Astrocyte (in vitro differentiated cells and primary cell): ENCODE data around the gene SLC12A8. TPM values are rescaled to one million over a fixed set of nuclear protein-coding genes. Genes with fewer than 3 reads are reported as not detected.

Source experiments
- DNase-seq: peaks from one replicate; pipeline ENCODE4 v3.0.0-alpha.2; 2010; ENCODE audit warnings: low read depth
- FAIRE-seq: peaks from 2 replicates; lab custom pipeline; 2011; peaks lifted over from hg19 to GRCh38; lab: Jason Lieb, UNC
- H2AFZ ChIP-seq: 2 replicates; pipeline ENCODE4 v1.6.0; 2012; ENCODE audit warnings: low read depth, low read length, inconsistent platforms
- H3K27ac ChIP-seq: 2 replicates; pipeline ENCODE4 v1.5.1; 2011; ENCODE audit warnings: low read depth, low read length, inconsistent platforms
- H3K27me3 ChIP-seq: 2 replicates; pipeline ENCODE4 v1.6.0; 2011; ENCODE audit warnings: low read length, inconsistent platforms; ENCODE audit not compliant: insufficient read depth
- H3K36me3 ChIP-seq: 2 replicates; pipeline ENCODE4 v1.5.1; 2011; ENCODE audit warnings: low read length, inconsistent platforms; ENCODE audit not compliant: insufficient read depth
- H3K4me1 ChIP-seq: 2 replicates; pipeline ENCODE4 v1.5.1; 2011; ENCODE audit warnings: low read length, inconsistent platforms; ENCODE audit not compliant: insufficient read depth
- H3K4me2 ChIP-seq: 2 replicates; pipeline ENCODE4 v1.6.0; 2012; ENCODE audit warnings: low read length, inconsistent platforms
- H3K4me3 ChIP-seq: 2 replicates; pipeline ENCODE4 v1.5.1; 2011; ENCODE audit warnings: low read depth, mild to moderate bottlenecking, low read length, inconsistent platforms; ENCODE audit not compliant: insufficient read depth
- H3K79me2 ChIP-seq: 2 replicates; pipeline ENCODE4 v1.6.0; 2012; ENCODE audit warnings: mild to moderate bottlenecking, low read length, inconsistent platforms; ENCODE audit not compliant: insufficient read depth
- H3K9ac ChIP-seq: 2 replicates; pipeline ENCODE4 v1.6.0; 2012; ENCODE audit warnings: mild to moderate bottlenecking, low read length, inconsistent platforms
- H3K9me3 ChIP-seq: 2 replicates; pipeline ENCODE4 v1.5.1; 2012; ENCODE audit warnings: low read depth, mild to moderate bottlenecking, low read length, inconsistent platforms; ENCODE audit not compliant: insufficient read depth
- H4K20me1 ChIP-seq: 2 replicates; pipeline ENCODE4 v1.6.0; 2012; ENCODE audit warnings: low read length, inconsistent platforms; ENCODE audit not compliant: insufficient read depth
- H3K27ac Mint-ChIP-seq: one replicate; pipeline ENCODE4 v1.8.0; 2021; ENCODE audit warnings: mild to moderate bottlenecking, mixed read lengths; ENCODE audit not compliant: unreplicated experiment
- H3K27me3 Mint-ChIP-seq: one replicate; pipeline ENCODE4 v1.8.0; 2021; ENCODE audit warnings: low read depth, mixed read lengths; ENCODE audit not compliant: unreplicated experiment
- H3K36me3 Mint-ChIP-seq: one replicate; pipeline ENCODE4 v1.8.0; 2021; ENCODE audit warnings: low read depth, mixed read lengths; ENCODE audit not compliant: unreplicated experiment
- H3K4me1 Mint-ChIP-seq: one replicate; pipeline ENCODE4 v1.8.0; 2021; ENCODE audit warnings: low read depth, mixed read lengths; ENCODE audit not compliant: unreplicated experiment
- H3K4me3 Mint-ChIP-seq: one replicate; pipeline ENCODE4 v1.8.0; 2021; ENCODE audit warnings: mild to moderate bottlenecking, moderate library complexity, mixed read lengths; ENCODE audit not compliant: unreplicated experiment
- H3K9me3 Mint-ChIP-seq: one replicate; pipeline ENCODE4 v1.8.0; 2021; ENCODE audit warnings: mild to moderate bottlenecking, mixed read lengths; ENCODE audit not compliant: unreplicated experiment
- CTCF ChIP-seq: IDR thresholded peaks from 2 replicates; pipeline ENCODE4 v1.5.1; 2011; ENCODE audit warnings: low read depth, mild to moderate bottlenecking, inconsistent platforms, low read length, moderate library complexity; ENCODE audit not compliant: insufficient read depth
- EZH2 ChIP-seq: IDR thresholded peaks from 2 replicates; pipeline ENCODE4 v1.6.1; 2012; ENCODE audit warnings: mild to moderate bottlenecking, low read length, inconsistent platforms; ENCODE audit not compliant: insufficient read depth
- total RNA-seq: library from RNA; stranded (reverse); gene quantifications from 2 replicates; pipeline ENCODE4 v1.2.1, GENCODE V29; 2021

The SLC12A8 gene
- total RNA-seq, 1 donor from 2014 or later: 4.2 TPM

DNA sequence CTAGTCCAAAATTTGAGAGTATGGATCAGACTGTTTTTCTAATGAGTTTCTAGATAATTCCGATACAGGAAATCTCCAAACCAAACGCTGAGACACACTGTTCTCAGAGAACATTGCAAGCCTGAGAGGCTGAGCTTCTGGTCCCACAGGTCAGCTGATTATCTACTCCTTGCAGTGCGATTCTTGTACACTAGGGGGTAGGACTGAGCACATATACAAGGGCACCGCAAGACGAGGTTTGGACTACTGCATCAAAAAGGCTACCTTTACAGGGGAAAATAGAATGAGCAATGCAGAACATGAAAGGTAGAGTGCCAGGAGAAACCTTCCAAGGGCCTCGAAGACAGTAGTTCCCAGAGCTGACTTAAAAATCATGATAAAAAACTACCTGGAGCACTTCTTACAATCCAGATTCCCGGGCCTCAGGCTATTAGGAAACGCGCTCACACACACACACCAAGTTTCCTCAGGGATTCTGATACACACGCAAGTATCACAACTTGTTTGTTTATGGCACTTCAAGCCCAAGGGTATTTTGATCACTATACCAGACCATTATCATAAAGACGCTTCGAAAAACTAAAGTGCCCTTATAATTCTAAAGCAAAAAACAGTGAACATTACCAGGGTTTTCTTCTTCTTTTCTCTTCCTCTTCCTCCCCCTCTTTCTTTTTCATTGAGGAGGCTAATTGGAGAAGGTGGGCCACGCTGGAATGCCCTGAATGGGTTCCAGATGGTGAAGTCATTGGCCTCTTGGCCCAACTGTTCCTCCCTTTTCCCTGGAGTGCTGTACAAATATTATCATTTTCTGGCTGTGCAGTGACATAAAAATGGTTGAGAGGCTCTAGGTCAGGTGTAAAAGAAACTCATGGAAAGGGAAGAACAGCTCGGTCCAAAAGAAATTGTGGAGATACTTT lies 61.8 kb downstream of the SLC12A8 start:
- TF ChIP-seq EZH2: no peak
- peak; percentile 49 for TF ChIP-seq CTCF
- peaks cover 15% of the 10 kb centered on the region for H3K4me1 ChIP-seq
- no peak overlapping the region for H2AFZ ChIP-seq
- no peak overlapping the region for H3K27ac ChIP-seq
- Mint-ChIP-seq H3K27me3 (no peaks in the 10 kb centered on the region), H3K27ac (no peak overlapping the region), H3K9me3 (no peaks in the 10 kb centered on the region), H3K4me1 (peaks cover 12% of the 10 kb centered on the region), H3K36me3 (no peaks in the 10 kb centered on the region), H3K4me3 (no peak overlapping the region)
- H3K4me3 ChIP-seq: no peak overlapping the region
- no peak overlapping the region for H3K4me2 ChIP-seq
- no peak for DNase-seq
- H3K9me3 ChIP-seq: no peaks in the 10 kb centered on the region
- H3K79me2 ChIP-seq: no peaks in the 10 kb centered on the region
- no peaks in the 10 kb centered on the region for H3K27me3 ChIP-seq
- no peaks in the 10 kb centered on the region for H3K36me3 ChIP-seq
- H3K9ac ChIP-seq: no peak overlapping the region
- FAIRE-seq: no peak
- H4K20me1 ChIP-seq: no peaks in the 10 kb centered on the region

DNA sequence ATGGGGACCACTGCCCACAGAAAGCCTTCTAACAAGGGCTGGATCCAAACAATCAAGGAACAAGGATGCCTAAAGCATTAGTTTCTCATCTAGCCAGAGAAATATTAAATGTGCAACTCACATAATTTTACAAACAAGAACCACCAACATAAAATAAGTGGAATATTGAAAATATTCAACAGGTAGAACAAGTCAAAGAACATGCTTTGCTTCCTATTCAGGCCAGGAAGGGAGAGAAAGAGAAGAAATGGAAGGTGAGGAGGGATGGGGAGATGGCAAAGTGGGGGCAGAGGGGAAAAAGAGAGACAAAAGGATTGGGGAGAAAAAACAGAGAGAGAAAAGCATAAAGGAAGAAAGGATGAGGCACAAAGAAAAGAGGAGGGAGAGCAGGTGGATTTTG lies 63.1 kb downstream of the SLC12A8 start:
- FAIRE-seq (no peak), DNase-seq (no peak)
- TF ChIP-seq EZH2 (no peak), CTCF (no peak)
- no peak overlapping the region for H3K27ac Mint-ChIP-seq
- Histone ChIP-seq H3K27me3 (no peaks in the 10 kb centered on the region), H3K36me3 (no peaks in the 10 kb centered on the region), H3K4me2 (no peak overlapping the region), H3K9me3 (no peaks in the 10 kb centered on the region), H3K79me2 (no peaks in the 10 kb centered on the region), H4K20me1 (no peaks in the 10 kb centered on the region), H3K4me3 (no peak overlapping the region), H2AFZ (no peak overlapping the region), H3K4me1 (peaks cover 20% of the 10 kb centered on the region), H3K9ac (no peak overlapping the region), H3K27ac (no peak overlapping the region)
- peaks cover 14% of the 10 kb centered on the region for H3K4me1 Mint-ChIP-seq
- no peaks in the 10 kb centered on the region for H3K36me3 Mint-ChIP-seq
- no peaks in the 10 kb centered on the region for H3K27me3 Mint-ChIP-seq
- no peaks in the 10 kb centered on the region for H3K9me3 Mint-ChIP-seq
- H3K4me3 Mint-ChIP-seq: no peak overlapping the region

DNA sequence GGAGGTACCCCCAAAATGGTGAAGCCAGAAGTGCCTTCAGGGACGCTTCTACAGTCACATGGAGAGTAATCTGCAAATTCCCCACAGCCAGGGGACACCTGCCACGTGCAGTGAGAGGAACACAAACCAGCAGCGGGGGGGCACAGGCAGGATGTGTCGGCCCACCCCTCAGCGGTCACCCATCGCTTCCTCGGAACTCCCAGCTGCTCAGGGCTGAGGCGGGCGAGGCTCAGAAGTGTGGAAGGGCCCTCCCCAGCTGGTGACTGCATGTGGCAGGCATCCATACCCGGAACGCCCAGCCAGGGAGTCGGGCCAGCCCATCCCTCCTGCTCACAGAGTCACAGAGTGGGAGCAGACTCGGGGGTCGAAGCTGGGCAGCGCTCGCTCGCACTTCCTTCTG lies 63.7 kb downstream of the SLC12A8 start:
- H3K27me3 ChIP-seq: no peaks in the 10 kb centered on the region
- H3K36me3 ChIP-seq: no peaks in the 10 kb centered on the region
- no peaks in the 10 kb centered on the region for H3K9me3 ChIP-seq
- peaks cover 25% of the 10 kb centered on the region for H3K4me1 ChIP-seq
- no peak overlapping the region for H3K4me3 Mint-ChIP-seq
- H3K4me2 ChIP-seq: peak overlapping the region; percentile 45
- no peak overlapping the region for H3K4me3 ChIP-seq
- peak overlapping the region; percentile 31 for H2AFZ ChIP-seq
- FAIRE-seq: no peak
- DNase-seq: peak; percentile 68
- no peaks in the 10 kb centered on the region for H3K79me2 ChIP-seq
- no peaks in the 10 kb centered on the region for H4K20me1 ChIP-seq
- H3K9ac ChIP-seq: no peak overlapping the region
- H3K4me1 Mint-ChIP-seq: peaks cover 20% of the 10 kb centered on the region
- H3K9me3 Mint-ChIP-seq: no peaks in the 10 kb centered on the region
- no peaks in the 10 kb centered on the region for H3K36me3 Mint-ChIP-seq
- no peak overlapping the region for H3K27ac Mint-ChIP-seq
- no peak for TF ChIP-seq CTCF
- no peak for TF ChIP-seq EZH2
- H3K27me3 Mint-ChIP-seq: no peaks in the 10 kb centered on the region
- no peak overlapping the region for H3K27ac ChIP-seq
